CD4-positive, alpha-beta T cell (primary cell): ENCODE data around the gene ACACB. TPM values are rescaled to one million over a fixed set of nuclear protein-coding genes. Genes with fewer than 3 reads are reported as not detected.

Experiments
- ATAC-seq: fragments of 200-7000 bp; cut with Tn5 transposase; one replicate; pipeline ENCODE4 v1.10.0; 2022; ENCODE audit warnings: mild to moderate bottlenecking; ENCODE audit not compliant: poor library complexity
- CTCF ChIA-PET: fragments of 350-600 bp; sonication (Branson Sonifier 250); formaldehyde crosslinking; loops from one replicate; lab custom pipeline; 2021; ENCODE audit warnings: antibody characterized with exemption, inconsistent platforms; lab: Charles Lee
- POLR2A ChIA-PET: fragments of 350-600 bp; sonication (Branson Sonifier 250); formaldehyde crosslinking; loops from one replicate; lab custom pipeline; 2021; ENCODE audit warnings: antibody characterized with exemption, inconsistent platforms; lab: Charles Lee
- DNase-seq, 14 experiments: peaks; one replicate each; pipeline ENCODE4 v3.0.0-alpha.2; 2013 to 2020; ENCODE audit warnings: mixed read lengths in 2 of 14
- H3K27ac ChIP-seq, 2 donors: one replicate each; pipeline versions ENCODE4 v1.5.1 to v1.7.0; 2013; ENCODE audit warnings: low read length in 2 of 2, low read depth in 1 of 2, mild to moderate bottlenecking in 1 of 2
- H3K27me3 ChIP-seq, 2 experiments: 1 replicate in 1 of 2; 2 replicates in 1 of 2; pipeline versions ENCODE4 v1.6.1 to v1.7.0; 2013; ENCODE audit warnings: low read length in 2 of 2, control low read depth in 1 of 2, mild to moderate bottlenecking in 1 of 2, moderate library complexity in 1 of 2; ENCODE audit not compliant: insufficient read depth in 2 of 2, control insufficient read depth in 1 of 2
- H3K36me3 ChIP-seq: one replicate; pipeline ENCODE4 v1.6.1; 2013; ENCODE audit warnings: low read length, control low read depth; ENCODE audit not compliant: insufficient read depth
- H3K4me1 ChIP-seq: one replicate; pipeline ENCODE4 v1.6.1; 2013; ENCODE audit warnings: low read length, control low read depth; ENCODE audit not compliant: insufficient read depth
- H3K4me3 ChIP-seq: one replicate; pipeline ENCODE4 v1.5.1; 2013; ENCODE audit warnings: mild to moderate bottlenecking, low read length, moderate library complexity
- H3K9me3 ChIP-seq, 2 experiments: 1 replicate in 1 of 2; 2 replicates in 1 of 2; pipeline versions ENCODE4 v1.6.1 to v1.7.0; 2013; ENCODE audit warnings: low read length in 2 of 2, mild to moderate bottlenecking in 2 of 2, control low read depth in 1 of 2, moderate library complexity in 1 of 2; ENCODE audit not compliant: control insufficient read depth in 1 of 2, insufficient read depth in 1 of 2
- H3K27ac Mint-ChIP-seq: one replicate; pipeline ENCODE4 v1.8.0; 2020; ENCODE audit warnings: mixed read lengths
- H3K27me3 Mint-ChIP-seq: one replicate; pipeline ENCODE4 v1.8.0; 2021; ENCODE audit warnings: mixed read lengths
- H3K36me3 Mint-ChIP-seq: one replicate; pipeline ENCODE4 v1.8.0; 2021; ENCODE audit warnings: low read depth, mixed read lengths
- H3K4me1 Mint-ChIP-seq: one replicate; pipeline ENCODE4 v1.8.0; 2021; ENCODE audit warnings: low read depth, mixed read lengths
- H3K4me3 Mint-ChIP-seq: one replicate; pipeline ENCODE4 v1.8.0; 2020; ENCODE audit warnings: mild to moderate bottlenecking, mixed read lengths
- H3K9me3 Mint-ChIP-seq: one replicate; pipeline ENCODE4 v1.8.0; 2020; ENCODE audit warnings: mixed read lengths
- intact Hi-C, 2 experiments: fragments of 100-400 bp; cut with DNase I in 1 of 2; cut with micrococcal nuclease in 1 of 2; formaldehyde crosslinking; loops; one replicate each; pipeline versions ENCODE4 v1.15.1 to v1.9.0; 2023 to 2025; cut with DNase I, micrococcal nuclease
- total RNA-seq, 174 experiments: library from RNA in 2 of 174; stranded (reverse) in 2 of 174; gene quantifications; one replicate each; pipeline ENCODE4 v1.2.3 and lab custom pipeline; 2021 to 2026
- TF ChIP-seq, protein P1 (sequence below): fragments of 200-600 bp; IDR thresholded peaks from one replicate; pipeline ENCODE4 v1.8.0; 2022; ENCODE audit warnings: antibody characterized with exemption, mild to moderate bottlenecking

The ACACB gene
- total RNA-seq, 2 experiments from 2014 or later, result 30.3 to 32.2 TPM

DNA sequence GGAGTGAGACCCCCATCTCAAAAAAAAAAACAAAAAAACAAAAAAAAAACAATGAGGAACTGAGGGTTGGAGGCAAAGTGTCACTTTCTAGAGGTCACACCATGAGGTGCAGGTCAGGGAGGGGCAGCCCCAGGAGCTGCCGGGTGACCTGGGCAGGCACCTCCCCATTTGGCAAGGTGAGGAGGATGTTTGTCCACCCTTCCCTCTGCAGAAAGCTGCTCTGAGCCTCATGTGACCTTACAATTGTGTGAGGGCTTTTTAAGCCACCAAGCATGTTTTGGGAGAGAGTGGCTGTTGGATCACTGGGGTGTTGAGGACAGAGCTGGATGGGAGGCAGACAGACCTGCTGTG is 143.1 kb downstream of the ACACB start:
- Histone ChIP-seq H3K4me1 (no peaks in the 10 kb centered on the region), H3K27me3 (no peaks in the 10 kb centered on the region), H3K4me3 (no peak overlapping the region), H3K27ac (no peak overlapping the region), H3K9me3 (peaks cover 0 to 1% of the 10 kb centered on the region in 2 experiments), H3K36me3 (peaks cover 23% of the 10 kb centered on the region)
- ATAC-seq (no peak), DNase-seq (no peak)
- intact Hi-C loops, result no loop called here
- TF ChIP-seq, protein P1, sequence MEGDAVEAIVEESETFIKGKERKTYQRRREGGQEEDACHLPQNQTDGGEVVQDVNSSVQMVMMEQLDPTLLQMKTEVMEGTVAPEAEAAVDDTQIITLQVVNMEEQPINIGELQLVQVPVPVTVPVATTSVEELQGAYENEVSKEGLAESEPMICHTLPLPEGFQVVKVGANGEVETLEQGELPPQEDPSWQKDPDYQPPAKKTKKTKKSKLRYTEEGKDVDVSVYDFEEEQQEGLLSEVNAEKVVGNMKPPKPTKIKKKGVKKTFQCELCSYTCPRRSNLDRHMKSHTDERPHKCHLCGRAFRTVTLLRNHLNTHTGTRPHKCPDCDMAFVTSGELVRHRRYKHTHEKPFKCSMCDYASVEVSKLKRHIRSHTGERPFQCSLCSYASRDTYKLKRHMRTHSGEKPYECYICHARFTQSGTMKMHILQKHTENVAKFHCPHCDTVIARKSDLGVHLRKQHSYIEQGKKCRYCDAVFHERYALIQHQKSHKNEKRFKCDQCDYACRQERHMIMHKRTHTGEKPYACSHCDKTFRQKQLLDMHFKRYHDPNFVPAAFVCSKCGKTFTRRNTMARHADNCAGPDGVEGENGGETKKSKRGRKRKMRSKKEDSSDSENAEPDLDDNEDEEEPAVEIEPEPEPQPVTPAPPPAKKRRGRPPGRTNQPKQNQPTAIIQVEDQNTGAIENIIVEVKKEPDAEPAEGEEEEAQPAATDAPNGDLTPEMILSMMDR, result no peak
- Mint-ChIP-seq H3K36me3 (peaks cover 74% of the 10 kb centered on the region), H3K27ac (no peak overlapping the region), H3K27me3 (no peaks in the 10 kb centered on the region), H3K4me3 (no peak overlapping the region), H3K4me1 (no peaks in the 10 kb centered on the region), H3K9me3 (peaks cover 2% of the 10 kb centered on the region)
- POLR2A ChIA-PET, result no interaction called here
- CTCF ChIA-PET, result no interaction called here

DNA sequence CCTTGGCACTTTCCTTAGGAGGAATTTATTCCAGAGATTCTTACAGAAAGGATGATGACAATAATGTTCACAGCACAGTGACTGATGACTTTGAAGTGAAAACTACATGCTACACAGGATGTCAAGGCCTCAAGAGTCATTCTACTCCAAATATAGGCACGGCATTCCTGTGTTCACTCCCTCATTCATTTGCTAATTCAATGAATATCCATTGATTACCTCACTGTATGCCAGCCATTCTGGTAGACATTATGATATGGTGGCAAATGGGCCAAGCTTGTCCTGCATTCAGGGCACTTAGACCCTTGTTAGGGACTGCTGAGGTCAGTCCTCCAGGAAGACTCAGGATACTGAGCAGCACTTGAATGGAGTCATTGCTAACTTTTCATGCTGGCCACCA is 144.7 kb downstream of the ACACB start:
- Mint-ChIP-seq H3K9me3 (no peaks in the 10 kb centered on the region), H3K36me3 (peaks cover 67% of the 10 kb centered on the region), H3K27ac (no peak overlapping the region), H3K27me3 (no peaks in the 10 kb centered on the region), H3K4me1 (no peaks in the 10 kb centered on the region), H3K4me3 (no peak overlapping the region)
- ATAC-seq, result no peak
- Histone ChIP-seq H3K36me3 (peaks cover 30% of the 10 kb centered on the region), H3K4me1 (no peaks in the 10 kb centered on the region), H3K9me3 (no peaks in the 10 kb centered on the region), H3K27ac (no peak overlapping the region), H3K4me3 (no peak overlapping the region), H3K27me3 (no peaks in the 10 kb centered on the region)
- POLR2A ChIA-PET, result no interaction called here
- no peak for DNase-seq
- TF ChIP-seq, protein P1, result no peak
- CTCF ChIA-PET, result no interaction called here
- intact Hi-C loops, result no loop called here

DNA sequence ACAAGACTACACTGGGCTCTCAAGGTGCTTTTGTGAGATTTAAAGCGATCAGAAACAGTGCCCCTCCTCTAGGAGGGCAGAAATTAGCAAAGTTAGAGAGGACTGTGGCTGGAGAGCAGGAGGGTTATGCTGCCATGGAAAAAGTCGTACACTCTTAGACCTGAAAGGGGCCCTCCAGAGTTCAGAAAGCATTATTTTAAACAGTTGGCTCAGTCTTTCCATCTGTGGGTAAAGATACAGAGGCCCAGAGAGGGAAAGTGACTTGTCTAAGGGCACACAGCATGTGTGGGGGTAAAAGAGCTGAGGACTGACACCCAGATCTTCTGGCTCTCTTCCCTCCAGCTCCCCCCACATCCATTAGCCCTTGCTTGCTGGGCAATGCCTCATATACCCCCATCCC is 145.6 kb downstream of the ACACB start:
- TF ChIP-seq, protein P1, result no peak
- Histone ChIP-seq H3K4me3 (no peak overlapping the region), H3K36me3 (peaks cover 34% of the 10 kb centered on the region), H3K4me1 (no peaks in the 10 kb centered on the region), H3K27me3 (no peaks in the 10 kb centered on the region), H3K27ac (no peak overlapping the region), H3K9me3 (no peaks in the 10 kb centered on the region)
- H3K27me3 Mint-ChIP-seq, result no peaks in the 10 kb centered on the region
- no peaks in the 10 kb centered on the region for H3K4me1 Mint-ChIP-seq
- no peak for DNase-seq
- no peak for ATAC-seq
- no peaks in the 10 kb centered on the region for H3K9me3 Mint-ChIP-seq
- ChIA-PET POLR2A (no interaction called here), CTCF (no interaction called here)
- no peak overlapping the region for H3K27ac Mint-ChIP-seq
- no peak overlapping the region for H3K4me3 Mint-ChIP-seq
- H3K36me3 Mint-ChIP-seq, result peaks cover 70% of the 10 kb centered on the region
- intact Hi-C loops, result no loop called here
